Measurements from ENCODE around the gene PTPRE. TPM values are rescaled to one million over a fixed set of nuclear protein-coding genes. Genes with fewer than 3 reads are reported as not detected.

Gene PTPRE
- total RNA-seq, 2 experiments from 2014 or later: 19.9 to 22.3 TPM

DNA sequence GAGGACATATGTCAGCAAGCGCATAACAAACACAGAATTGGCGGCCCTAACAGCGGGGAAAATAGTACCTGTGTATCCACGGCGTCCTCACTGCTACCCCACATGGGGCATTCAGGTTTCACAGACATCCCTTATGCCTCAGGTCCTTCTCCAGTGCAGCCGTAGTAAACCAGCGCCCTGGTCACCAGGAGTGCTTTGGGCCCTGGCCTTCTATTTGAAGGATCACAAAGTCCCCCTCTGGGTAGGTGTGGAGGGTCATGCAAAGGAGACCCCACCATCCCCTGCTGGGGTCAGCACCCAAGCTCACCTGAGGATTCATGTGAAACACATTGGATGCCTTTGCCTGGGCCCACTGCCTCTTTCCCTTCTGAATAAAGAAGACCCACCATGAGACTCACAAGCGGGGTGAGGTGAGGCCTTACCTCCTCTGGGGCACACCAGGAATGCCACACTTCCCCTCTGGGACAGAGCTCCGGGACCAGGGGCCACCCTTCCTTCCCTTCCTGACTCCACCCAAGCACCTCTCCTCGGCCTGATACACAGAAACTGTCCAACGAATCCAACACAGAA, 32.9 kb upstream of the PTPRE start:
- H3K4me1 Mint-ChIP-seq (ENCODE audit: low read depth): no peaks in the 10 kb centered on the region
- H3K36me3 Mint-ChIP-seq (ENCODE audit: low read depth): no peaks in the 10 kb centered on the region
- POLR2A ChIA-PET: no interaction called here
- intact Hi-C loops (cut with micrococcal nuclease): no loop called here
- ATAC-seq (no peak), DNase-seq (no peak)
- CTCF ChIA-PET: interaction anchor here (1.2 kb wide), 1 partner anchor 20 kb away, joined by 4 read pairs; no protein-coding TSS in a partner anchor
- peaks cover 12% of the 10 kb centered on the region for H3K27me3 Mint-ChIP-seq
- H3K27ac Mint-ChIP-seq: no peak overlapping the region
- H3K9me3 Mint-ChIP-seq: peaks cover 5% of the 10 kb centered on the region
- TF ChIP-seq, protein P1, sequence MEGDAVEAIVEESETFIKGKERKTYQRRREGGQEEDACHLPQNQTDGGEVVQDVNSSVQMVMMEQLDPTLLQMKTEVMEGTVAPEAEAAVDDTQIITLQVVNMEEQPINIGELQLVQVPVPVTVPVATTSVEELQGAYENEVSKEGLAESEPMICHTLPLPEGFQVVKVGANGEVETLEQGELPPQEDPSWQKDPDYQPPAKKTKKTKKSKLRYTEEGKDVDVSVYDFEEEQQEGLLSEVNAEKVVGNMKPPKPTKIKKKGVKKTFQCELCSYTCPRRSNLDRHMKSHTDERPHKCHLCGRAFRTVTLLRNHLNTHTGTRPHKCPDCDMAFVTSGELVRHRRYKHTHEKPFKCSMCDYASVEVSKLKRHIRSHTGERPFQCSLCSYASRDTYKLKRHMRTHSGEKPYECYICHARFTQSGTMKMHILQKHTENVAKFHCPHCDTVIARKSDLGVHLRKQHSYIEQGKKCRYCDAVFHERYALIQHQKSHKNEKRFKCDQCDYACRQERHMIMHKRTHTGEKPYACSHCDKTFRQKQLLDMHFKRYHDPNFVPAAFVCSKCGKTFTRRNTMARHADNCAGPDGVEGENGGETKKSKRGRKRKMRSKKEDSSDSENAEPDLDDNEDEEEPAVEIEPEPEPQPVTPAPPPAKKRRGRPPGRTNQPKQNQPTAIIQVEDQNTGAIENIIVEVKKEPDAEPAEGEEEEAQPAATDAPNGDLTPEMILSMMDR (IDR thresholded peaks at IDR 0.05): no peak
- H3K4me3 Mint-ChIP-seq: no peak overlapping the region

- DNase-seq (no peak), ATAC-seq (no peak)
- peaks cover 10% of the 10 kb centered on the region for H3K27me3 Mint-ChIP-seq
- H3K36me3 Mint-ChIP-seq (ENCODE audit: low read depth): no peaks in the 10 kb centered on the region
- ChIA-PET CTCF (interaction anchor here (1.2 kb wide), 1 partner anchor 21 kb away, joined by 4 read pairs; no protein-coding TSS in a partner anchor), POLR2A (no interaction called here)
- H3K9me3 Mint-ChIP-seq: no peaks in the 10 kb centered on the region
- H3K4me3 Mint-ChIP-seq: no peak overlapping the region
- H3K27ac Mint-ChIP-seq: no peak overlapping the region
- intact Hi-C loops (cut with micrococcal nuclease): no loop called here
- H3K4me1 Mint-ChIP-seq (ENCODE audit: low read depth): no peaks in the 10 kb centered on the region
- TF ChIP-seq, protein P1 (IDR thresholded peaks at IDR 0.05): no peak
Observed at GRCh38 chr10:127874671-127875448, 32.0 kb upstream of the PTPRE start.

DNA sequence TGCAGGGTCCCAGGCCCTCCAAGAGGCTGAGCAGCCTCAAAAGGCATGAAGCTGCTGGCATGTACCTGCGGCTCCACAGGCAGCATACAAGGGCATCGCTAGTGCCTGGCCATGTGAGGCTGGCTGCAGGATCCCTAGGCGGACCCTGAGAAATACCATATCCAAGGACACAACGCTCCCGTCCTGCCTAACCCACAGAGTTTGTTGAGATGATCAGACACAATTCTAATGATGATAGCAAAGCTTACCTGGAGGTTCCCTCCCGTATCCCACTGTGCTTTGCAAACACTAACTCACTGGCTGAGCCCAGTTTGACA, 31.5 kb upstream of the PTPRE start:
- intact Hi-C loops (cut with micrococcal nuclease): no loop called here
- no peak overlapping the region for H3K4me3 Mint-ChIP-seq
- CTCF ChIA-PET: no interaction called here
- peaks cover 10% of the 10 kb centered on the region for H3K27me3 Mint-ChIP-seq
- no peaks in the 10 kb centered on the region for H3K9me3 Mint-ChIP-seq
- H3K36me3 Mint-ChIP-seq (ENCODE audit: low read depth): no peaks in the 10 kb centered on the region
- no peak for ATAC-seq
- TF ChIP-seq, protein P1 (IDR thresholded peaks at IDR 0.05): no peak
- no peak overlapping the region for H3K27ac Mint-ChIP-seq
- peaks cover under 1% of the 10 kb centered on the region for H3K4me1 Mint-ChIP-seq (ENCODE audit: low read depth)
- DNase-seq: no peak
- POLR2A ChIA-PET: no interaction called here

DNA sequence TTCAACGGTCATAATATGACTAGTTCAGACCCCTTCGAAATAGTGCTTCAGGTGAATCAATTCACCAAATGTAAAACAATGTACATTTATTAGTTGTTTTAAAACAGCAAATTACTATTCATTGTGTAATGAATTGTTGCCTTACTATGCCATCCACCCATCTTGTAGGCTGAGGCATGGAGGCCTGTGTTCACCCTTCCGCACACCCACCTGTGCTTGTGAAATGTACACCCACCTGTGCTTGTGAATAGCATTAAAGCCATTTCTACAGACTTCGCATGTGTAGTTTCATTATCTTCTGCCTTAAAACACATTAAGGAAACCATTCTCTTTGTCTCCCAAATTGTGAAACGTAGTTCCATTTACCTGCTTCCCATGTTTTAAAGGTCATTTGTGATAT, 31.0 kb upstream of the PTPRE start:
- no peak for DNase-seq
- H3K4me1 Mint-ChIP-seq (ENCODE audit: low read depth): peaks cover 2% of the 10 kb centered on the region
- intact Hi-C loops (cut with micrococcal nuclease): no loop called here
- no peak for ATAC-seq
- peaks cover 9% of the 10 kb centered on the region for H3K27me3 Mint-ChIP-seq
- H3K36me3 Mint-ChIP-seq (ENCODE audit: low read depth): no peaks in the 10 kb centered on the region
- no peak overlapping the region for H3K27ac Mint-ChIP-seq
- H3K9me3 Mint-ChIP-seq: no peaks in the 10 kb centered on the region
- CTCF ChIA-PET: no interaction called here
- TF ChIP-seq, protein P1 (IDR thresholded peaks at IDR 0.05): no peak
- no peak overlapping the region for H3K4me3 Mint-ChIP-seq
- POLR2A ChIA-PET: no interaction called here

GRCh38 chr10:127877116-127877515, 29.8 kb upstream of the PTPRE start:
- CTCF ChIA-PET: no interaction called here
- POLR2A ChIA-PET: no interaction called here

More at GRCh38 chr10:127877116-127877515, 29.8 kb upstream of the PTPRE start:
- H3K9me3 Mint-ChIP-seq: no peaks in the 10 kb centered on the region
- no peaks in the 10 kb centered on the region for H3K36me3 Mint-ChIP-seq (ENCODE audit: low read depth)
- peaks cover 2% of the 10 kb centered on the region for H3K27me3 Mint-ChIP-seq
- no peak overlapping the region for H3K4me3 Mint-ChIP-seq
- ATAC-seq: no peak
- intact Hi-C loops (cut with micrococcal nuclease): no loop called here
- peaks cover 2% of the 10 kb centered on the region for H3K4me1 Mint-ChIP-seq (ENCODE audit: low read depth)
- TF ChIP-seq, protein P1 (IDR thresholded peaks at IDR 0.05): no peak
- H3K27ac Mint-ChIP-seq: no peak overlapping the region
- DNase-seq: no peak

Measured in activated CD8-positive, alpha-beta T cell treated with anti-CD3 and anti-CD28 coated beads for 36 hours (primary cell).